Lower lobe of right lung (tissue), 2 donors: ENCODE results near the gene PHKG2. TPM values are rescaled to one million over a fixed set of nuclear protein-coding genes. Genes with fewer than 3 reads are reported as not detected.

Source experiments
- ATAC-seq, 2 donors: fragments of 200-7000 bp; cut with Tn5 transposase; one replicate each; pipeline ENCODE4 v1.9.1; 2020 to 2022; ENCODE audit warnings: mild to moderate bottlenecking in 2 of 2, moderate library complexity in 2 of 2
- DNase-seq: peaks from one replicate; pipeline ENCODE4 v3.0.0-alpha.2; 2020
- H3K27ac ChIP-seq: fragments of 200-600 bp; one replicate; pipeline ENCODE4 v1.8.0; 2022
- H3K27me3 ChIP-seq: fragments of 200-600 bp; one replicate; pipeline ENCODE4 v1.8.0; 2022; ENCODE audit warnings: low read depth
- H3K36me3 ChIP-seq: fragments of 200-600 bp; one replicate; pipeline ENCODE4 v1.8.0; 2022; ENCODE audit warnings: mild to moderate bottlenecking
- H3K4me1 ChIP-seq: fragments of 200-600 bp; one replicate; pipeline ENCODE4 v1.8.0; 2022
- H3K4me3 ChIP-seq: fragments of 200-600 bp; one replicate; pipeline ENCODE4 v1.8.0; 2022; ENCODE audit warnings: mild to moderate bottlenecking
- H3K9me3 ChIP-seq: fragments of 200-600 bp; one replicate; pipeline ENCODE4 v1.8.0; 2022
- CTCF ChIP-seq: fragments of 200-600 bp; IDR thresholded peaks from one replicate; pipeline ENCODE4 v1.8.0; 2022; ENCODE audit warnings: antibody characterized with exemption, mild to moderate bottlenecking
- intact Hi-C: fragments of 100-400 bp; cut with DNase I; formaldehyde crosslinking; loops from one replicate; pipeline ENCODE4 v1.11.0; 2022
- total RNA-seq: library from RNA; stranded (reverse); fragmentation: NEBNext Ultra II Directional; extraction: Animal tissue kit (Norgen Biotek cat#: 25700); gene quantifications from one replicate; pipeline ENCODE4 v1.2.1, GENCODE V29; 2021
- donor health status: DM: no; HTN: yes; CAD: no; lungs with severe emphysema.

Gene PHKG2
- total RNA-seq, 1 donor from 2014 or later, result 25.5 TPM

DNA sequence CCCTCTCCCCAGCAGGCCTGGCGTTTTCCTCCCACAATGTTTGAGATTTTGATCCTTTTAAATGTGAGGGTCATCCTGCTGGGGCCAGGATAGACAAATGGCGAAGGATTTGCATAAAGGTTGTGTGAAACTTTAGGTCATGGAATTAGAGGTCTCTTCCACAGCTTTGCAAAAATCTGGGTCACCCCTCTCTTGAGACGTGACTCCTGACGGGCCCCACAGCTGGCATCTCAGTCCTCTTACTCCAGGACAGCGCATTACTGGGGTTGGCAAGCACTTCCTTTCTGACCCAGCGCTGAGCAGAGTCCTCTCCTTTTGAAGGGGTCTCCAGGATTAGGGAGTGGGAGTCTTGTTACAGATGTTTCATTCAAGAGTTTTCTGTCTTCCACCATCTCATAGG, 31.4 kb downstream of the PHKG2 start:
- Histone ChIP-seq H3K27ac (no peak overlapping the region), H3K36me3 (peaks cover 36% of the 10 kb centered on the region), H3K9me3 (no peaks in the 10 kb centered on the region), H3K4me1 (peaks cover 17% of the 10 kb centered on the region), H3K4me3 (no peak overlapping the region), H3K27me3 (no peaks in the 10 kb centered on the region)
- no peak for TF ChIP-seq CTCF
- ATAC-seq (no peak), DNase-seq (no peak)
- intact Hi-C loops, result no loop called here

GRCh38 chr16:30780021-30780420, 31.8 kb downstream of the PHKG2 start:
- intact Hi-C loops, result no loop called here
- H3K4me1 ChIP-seq, result peaks cover 14% of the 10 kb centered on the region
- H3K4me3 ChIP-seq, result no peak overlapping the region
- peaks cover 36% of the 10 kb centered on the region for H3K36me3 ChIP-seq
- no peak for TF ChIP-seq CTCF
- H3K27me3 ChIP-seq, result no peaks in the 10 kb centered on the region
- no peak overlapping the region for H3K27ac ChIP-seq
- ATAC-seq (no peak), DNase-seq (no peak)
- H3K9me3 ChIP-seq, result no peaks in the 10 kb centered on the region

- H3K27me3 ChIP-seq, result no peaks in the 10 kb centered on the region
- H3K27ac ChIP-seq, result no peak overlapping the region
- H3K4me1 ChIP-seq, result peaks cover 16% of the 10 kb centered on the region
- intact Hi-C loops, result no loop called here
- DNase-seq (no peak), ATAC-seq (no peak)
- no peak overlapping the region for H3K4me3 ChIP-seq
- H3K36me3 ChIP-seq, result peaks cover 36% of the 10 kb centered on the region
- no peaks in the 10 kb centered on the region for H3K9me3 ChIP-seq
- TF ChIP-seq CTCF, result no peak
Observed at GRCh38 chr16:30780549-30780948, 32.3 kb downstream of the PHKG2 start.

- ATAC-seq, result no peak
- no peak for TF ChIP-seq CTCF
- intact Hi-C loops, result no loop called here
Observed at GRCh38 chr16:30782486-30783279, 34.5 kb downstream of the PHKG2 start.

DNA sequence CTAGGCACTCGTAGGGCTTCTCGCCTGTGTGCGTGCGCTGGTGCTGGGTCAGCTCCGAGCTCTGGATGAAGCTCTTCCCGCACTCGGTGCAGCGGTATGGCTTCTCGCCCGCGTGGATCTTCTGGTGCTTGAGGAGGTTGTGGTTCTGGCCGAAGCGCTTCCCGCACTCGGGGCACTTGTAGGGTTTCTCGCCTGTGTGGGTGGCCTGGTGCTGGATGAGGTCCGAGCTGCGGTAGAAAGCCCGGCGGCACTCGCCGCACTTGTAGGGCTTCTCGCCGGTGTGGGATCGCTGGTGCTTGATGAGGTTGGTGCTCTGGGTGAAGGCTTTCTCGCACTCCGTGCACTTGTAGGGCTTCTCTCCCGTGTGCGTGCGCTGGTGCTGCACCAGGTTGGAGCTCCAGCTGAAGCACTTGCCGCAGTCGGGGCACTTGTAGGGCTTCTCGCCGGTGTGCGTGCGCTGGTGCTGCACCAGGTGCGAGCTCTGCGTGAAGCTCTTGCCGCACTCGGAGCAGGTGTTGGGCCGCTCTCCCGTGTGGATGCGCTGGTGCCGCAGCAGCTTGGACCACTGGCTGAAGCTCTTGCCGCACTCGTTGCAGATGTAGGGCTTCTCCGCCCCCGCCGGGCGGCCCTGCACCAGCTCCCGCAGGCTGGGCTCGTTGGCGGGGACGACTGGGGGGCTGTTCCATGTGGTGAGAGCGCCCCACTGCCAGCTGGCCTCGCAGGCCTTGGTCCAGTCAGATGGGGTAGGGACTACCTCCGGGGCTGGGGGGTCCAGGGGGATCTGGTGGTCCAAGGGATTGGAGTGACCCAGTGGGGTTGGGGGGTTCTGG, 35.3 kb downstream of the PHKG2 start:
- ATAC-seq, result no peak
- peaks cover 22% of the 10 kb centered on the region for H3K4me1 ChIP-seq
- no peaks in the 10 kb centered on the region for H3K27me3 ChIP-seq
- no peaks in the 10 kb centered on the region for H3K9me3 ChIP-seq
- H3K27ac ChIP-seq, result no peak overlapping the region
- DNase-seq, result no peak
- peaks cover 36% of the 10 kb centered on the region for H3K36me3 ChIP-seq
- intact Hi-C loops, result no loop called here
- no peak overlapping the region for H3K4me3 ChIP-seq
- TF ChIP-seq CTCF, result no peak

More at GRCh38 chr16:30782486-30783279, 34.5 kb downstream of the PHKG2 start:
- DNase-seq, result no peak
- H3K9me3 ChIP-seq, result no peaks in the 10 kb centered on the region
- H3K36me3 ChIP-seq, result peaks cover 36% of the 10 kb centered on the region
- H3K27ac ChIP-seq, result no peak overlapping the region
- H3K27me3 ChIP-seq, result no peaks in the 10 kb centered on the region
- no peak overlapping the region for H3K4me3 ChIP-seq
- peaks cover 18% of the 10 kb centered on the region for H3K4me1 ChIP-seq
